ENCODE measurements around the gene LEAP2.
"Not testable (repeated sequence)": the region's sequence is repeated elsewhere in the genome, so short reads cannot be mapped to it uniquely, and the experiment has no call there.

Gene LEAP2

GRCh38 chr5:132840896-132841295 is 32.6 kb upstream of the LEAP2 start:
- H3K27me3 ChIP-seq, result no peaks in the 10 kb centered on the region
- no peak overlapping the region for H3K4me3 ChIP-seq
- H3K9ac ChIP-seq, result no peak overlapping the region
- TF ChIP-seq Cebpa-rat (IDR thresholded peaks at IDR 0.05), result no peak
- H4K20me1 ChIP-seq, result no peaks in the 10 kb centered on the region
- no peaks in the 10 kb centered on the region for H3K9me3 ChIP-seq
- H3K4me2 ChIP-seq, result no peak overlapping the region
- H3K36me3 ChIP-seq, result no peaks in the 10 kb centered on the region
- H3K4me1 ChIP-seq, result peaks cover 25% of the 10 kb centered on the region
- H3K27ac ChIP-seq, result no peak overlapping the region

- Histone ChIP-seq H3K9ac (no peak overlapping the region), H3K4me1 (peaks cover 23% of the 10 kb centered on the region)
Observed at GRCh38 chr5:132841305-132841704, 32.2 kb upstream of the LEAP2 start.

DNA sequence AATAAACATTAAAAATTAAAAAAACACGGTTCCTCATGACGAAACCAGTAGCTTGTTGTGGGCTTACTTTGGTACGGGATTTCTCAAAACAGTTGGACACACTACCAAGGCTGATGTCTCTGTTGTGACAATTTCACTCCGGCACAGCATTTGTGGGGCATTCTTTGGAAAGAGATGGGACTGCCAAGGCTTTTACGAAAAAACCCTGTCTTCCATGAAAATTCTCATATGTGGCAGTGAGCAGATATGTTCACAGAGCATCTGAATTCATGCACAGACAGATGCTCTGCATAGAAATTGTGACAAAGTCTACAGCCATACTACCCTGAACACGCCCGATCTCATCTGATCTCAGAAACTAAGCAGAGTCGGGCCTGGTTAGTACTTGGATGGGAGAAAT is 25.2 kb upstream of the LEAP2 start:
- Histone ChIP-seq H3K4me1 (no peaks in the 10 kb centered on the region), H3K4me2 (no peak overlapping the region), H3K4me3 (no peak overlapping the region), H3K36me3 (no peaks in the 10 kb centered on the region), H4K20me1 (no peaks in the 10 kb centered on the region), H3K9ac (no peak overlapping the region), H3K9me3 (no peaks in the 10 kb centered on the region), H3K27ac (no peak overlapping the region), H3K27me3 (no peaks in the 10 kb centered on the region)
- no peak for TF ChIP-seq Cebpa-rat (IDR thresholded peaks at IDR 0.05)

More at GRCh38 chr5:132841305-132841704, 32.2 kb upstream of the LEAP2 start:
- H3K36me3 ChIP-seq, result no peaks in the 10 kb centered on the region
- H3K4me2 ChIP-seq, result peak overlapping the region; percentile 17; the same call in 1 of the 2 replicates
- TF ChIP-seq Cebpa-rat (IDR thresholded peaks at IDR 0.05), result no peak
- no peaks in the 10 kb centered on the region for H3K9me3 ChIP-seq
- H3K27ac ChIP-seq, result no peak overlapping the region
- no peaks in the 10 kb centered on the region for H3K27me3 ChIP-seq
- no peaks in the 10 kb centered on the region for H4K20me1 ChIP-seq
- no peak overlapping the region for H3K4me3 ChIP-seq

GRCh38 chr5:132849347-132849746 is 24.1 kb upstream of the LEAP2 start:
- H3K36me3 ChIP-seq, result no peaks in the 10 kb centered on the region
- no peak overlapping the region for H3K9ac ChIP-seq
- H3K27ac ChIP-seq, result no peak overlapping the region
- no peaks in the 10 kb centered on the region for H3K27me3 ChIP-seq
- TF ChIP-seq Cebpa-rat (IDR thresholded peaks at IDR 0.05), result no peak
- peaks cover 9% of the 10 kb centered on the region for H3K4me1 ChIP-seq
- H3K4me2 ChIP-seq, result no peak overlapping the region
- H3K4me3 ChIP-seq, result no peak overlapping the region
- no peaks in the 10 kb centered on the region for H3K9me3 ChIP-seq
- no peaks in the 10 kb centered on the region for H4K20me1 ChIP-seq

DNA sequence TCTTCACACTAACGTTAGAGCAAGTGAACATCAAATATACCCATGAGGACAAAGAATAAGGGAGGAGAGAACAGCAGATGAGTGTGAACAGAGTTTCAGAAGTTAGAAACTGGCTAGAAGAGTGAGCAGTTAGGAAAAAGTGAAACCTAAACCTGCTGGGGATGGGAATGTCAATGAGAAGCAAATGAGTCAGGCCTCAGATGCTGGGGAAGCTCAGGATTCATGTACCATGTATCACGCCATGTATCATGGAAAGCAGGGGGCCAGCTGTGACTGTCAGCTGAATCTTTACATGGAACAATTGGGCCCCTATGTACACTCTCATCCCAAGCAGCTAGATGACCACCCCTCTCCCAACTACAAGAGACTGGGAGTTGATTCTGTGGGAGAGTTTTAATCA is 23.4 kb upstream of the LEAP2 start:
- Histone ChIP-seq H3K4me1 (peaks cover 10% of the 10 kb centered on the region), H3K4me2 (no peak overlapping the region)
- no peak for TF ChIP-seq Cebpa-rat (IDR thresholded peaks at IDR 0.05)

DNA sequence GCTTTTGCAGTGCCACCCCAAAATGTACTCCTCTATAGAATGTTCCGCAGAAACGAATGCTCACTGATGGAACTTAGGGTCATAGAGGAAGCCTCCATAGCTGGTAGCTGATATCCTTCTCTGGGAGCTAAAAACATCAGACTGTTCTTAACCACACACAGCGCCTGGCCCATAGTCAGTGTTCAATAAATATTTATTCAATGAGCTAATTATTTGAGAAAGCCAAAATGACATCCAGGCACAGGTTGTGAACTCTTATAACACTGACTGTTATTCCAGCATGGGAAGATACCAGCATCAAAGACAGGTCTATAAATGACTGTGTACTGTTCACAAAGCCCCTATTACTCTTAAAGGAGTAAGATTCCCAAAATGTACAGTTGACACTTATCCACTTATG is 20.1 kb upstream of the LEAP2 start:
- H3K9me3 ChIP-seq, result no peaks in the 10 kb centered on the region
- no peaks in the 10 kb centered on the region for H3K36me3 ChIP-seq
- TF ChIP-seq Cebpa-rat (IDR thresholded peaks at IDR 0.05), result no peak
- H3K4me3 ChIP-seq, result no peak overlapping the region
- no peaks in the 10 kb centered on the region for H3K27me3 ChIP-seq
- no peaks in the 10 kb centered on the region for H4K20me1 ChIP-seq
- peaks cover 10% of the 10 kb centered on the region for H3K4me1 ChIP-seq
- H3K4me2 ChIP-seq, result no peak overlapping the region
- H3K27ac ChIP-seq, result no peak overlapping the region
- no peak overlapping the region for H3K9ac ChIP-seq

More for the DNA sequence above, 23.4 kb upstream of the LEAP2 start:
- Histone ChIP-seq H3K9ac (no peak overlapping the region), H3K27me3 (no peaks in the 10 kb centered on the region), H3K9me3 (no peaks in the 10 kb centered on the region), H3K36me3 (no peaks in the 10 kb centered on the region), H3K27ac (no peak overlapping the region), H3K4me3 (no peak overlapping the region), H4K20me1 (no peaks in the 10 kb centered on the region)

DNA sequence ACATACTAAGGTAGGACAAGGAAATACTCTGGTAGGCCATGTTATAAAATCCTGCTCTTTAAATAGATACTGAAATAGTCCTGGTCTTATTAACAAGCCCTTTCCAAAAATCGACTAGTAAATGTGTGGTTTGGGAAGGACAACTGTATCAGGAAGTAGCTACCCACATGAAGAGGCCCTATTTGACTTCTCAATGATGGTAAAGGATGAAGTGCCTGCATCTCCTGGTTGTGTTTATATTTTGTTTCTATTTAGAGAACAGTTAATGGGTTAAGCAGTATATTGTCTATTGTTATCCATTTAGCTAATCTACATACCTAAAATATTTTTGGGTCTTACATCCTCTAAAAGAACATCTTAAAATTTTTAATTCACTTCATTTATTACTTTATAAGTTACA is 19.7 kb upstream of the LEAP2 start:
- H3K36me3 ChIP-seq, result no peaks in the 10 kb centered on the region
- TF ChIP-seq Cebpa-rat (IDR thresholded peaks at IDR 0.05), result no peak
- H3K4me1 ChIP-seq, result peaks cover 10% of the 10 kb centered on the region
- H3K9ac ChIP-seq, result no peak overlapping the region
- no peak overlapping the region for H3K4me3 ChIP-seq
- peak overlapping the region; percentile 36; the same call in 1 of the 2 replicates for H3K4me2 ChIP-seq
- H3K27ac ChIP-seq, result no peak overlapping the region
- no peaks in the 10 kb centered on the region for H3K27me3 ChIP-seq
- H4K20me1 ChIP-seq, result no peaks in the 10 kb centered on the region
- no peaks in the 10 kb centered on the region for H3K9me3 ChIP-seq

- H3K36me3 ChIP-seq, result no peaks in the 10 kb centered on the region
- no peak for TF ChIP-seq Cebpa-rat (IDR thresholded peaks at IDR 0.05)
- H3K9me3 ChIP-seq, result no peaks in the 10 kb centered on the region
- H3K27ac ChIP-seq, result no peak overlapping the region
- no peaks in the 10 kb centered on the region for H4K20me1 ChIP-seq
- H3K4me3 ChIP-seq, result no peak overlapping the region
- no peak overlapping the region for H3K4me2 ChIP-seq
- H3K9ac ChIP-seq, result no peak overlapping the region
- H3K4me1 ChIP-seq, result peaks cover 10% of the 10 kb centered on the region
- H3K27me3 ChIP-seq, result no peaks in the 10 kb centered on the region
Observed at GRCh38 chr5:132854301-132854700, 19.2 kb upstream of the LEAP2 start.

DNA sequence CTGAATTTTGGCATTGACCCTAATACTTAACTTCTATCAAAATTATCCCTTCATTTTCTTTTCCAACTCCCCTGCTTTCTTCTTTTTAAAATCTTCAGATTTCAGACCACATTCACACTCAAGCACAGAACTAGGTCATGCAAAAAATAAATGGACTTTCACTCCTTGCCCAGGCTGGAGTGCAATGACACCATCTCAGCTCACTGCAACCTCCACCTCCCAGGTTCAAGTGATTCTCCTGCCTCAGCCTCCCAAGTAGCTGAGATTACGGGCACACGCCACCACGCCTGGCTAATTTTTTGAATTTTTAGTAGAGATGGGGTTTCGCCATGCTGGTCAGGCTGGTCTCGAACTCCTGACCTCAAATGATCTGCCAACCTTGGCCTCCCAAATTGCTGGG is 18.5 kb upstream of the LEAP2 start:
- not testable (repeated sequence) for H3K4me2 ChIP-seq, H3K9me3 ChIP-seq, H3K27ac ChIP-seq, H3K9ac ChIP-seq, H3K36me3 ChIP-seq, H4K20me1 ChIP-seq, H3K27me3 ChIP-seq, H3K4me3 ChIP-seq
- H3K4me1 ChIP-seq, result peaks cover 10% of the 10 kb centered on the region

GRCh38 chr5:132856011-132856410 is 17.5 kb upstream of the LEAP2 start:
- Histone ChIP-seq H3K4me1 (peaks cover 10% of the 10 kb centered on the region), H3K4me2 (no peak overlapping the region), H3K4me3 (no peak overlapping the region), H3K9ac (no peak overlapping the region), H4K20me1 (no peaks in the 10 kb centered on the region), H3K9me3 (no peaks in the 10 kb centered on the region), H3K27me3 (no peaks in the 10 kb centered on the region), H3K36me3 (no peaks in the 10 kb centered on the region), H3K27ac (no peak overlapping the region)
- no peak for TF ChIP-seq Cebpa-rat (IDR thresholded peaks at IDR 0.05)

DNA sequence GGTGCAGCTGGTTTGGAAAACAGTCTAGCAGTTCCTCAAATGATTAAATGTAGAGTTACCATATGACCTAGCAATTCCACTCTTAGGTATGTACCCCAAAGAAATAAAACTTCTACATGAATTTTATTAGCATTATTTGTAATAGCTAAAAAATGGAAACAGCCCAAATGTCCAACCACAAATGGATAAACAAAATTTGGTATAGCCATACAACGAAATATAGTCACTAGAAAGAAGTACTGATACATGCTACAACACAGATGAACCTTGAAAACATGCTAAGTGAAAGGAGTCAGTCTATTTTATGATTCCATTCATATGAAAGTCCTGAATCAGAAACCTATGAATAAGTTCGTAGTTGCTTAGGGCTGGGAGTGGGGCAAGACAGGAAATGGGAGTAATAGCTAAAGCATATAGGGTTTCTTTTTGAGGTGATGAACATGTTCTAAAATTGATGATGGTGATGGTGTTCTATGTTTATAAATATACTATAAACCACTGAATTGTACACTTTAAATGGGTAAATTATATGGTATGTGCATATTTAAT is 13.5 kb upstream of the LEAP2 start:
- no peaks in the 10 kb centered on the region for H3K27me3 ChIP-seq
- H3K9ac ChIP-seq, result no peak overlapping the region
- no peak for TF ChIP-seq Cebpa-rat (IDR thresholded peaks at IDR 0.05)
- H3K27ac ChIP-seq, result no peak overlapping the region
- H3K4me3 ChIP-seq, result no peak overlapping the region
- peaks cover 3% of the 10 kb centered on the region; the same call in 1 of the 2 replicates for H3K4me1 ChIP-seq
- no peaks in the 10 kb centered on the region for H3K36me3 ChIP-seq
- H3K4me2 ChIP-seq, result no peak overlapping the region
- no peaks in the 10 kb centered on the region for H3K9me3 ChIP-seq
- H4K20me1 ChIP-seq, result no peaks in the 10 kb centered on the region

All from BLaER1 (cell line).